ENCODE measurements around the gene CLEC1B.

CLEC1B gene

GRCh38 chr12:9999016-9999415 lies at the start of gene CLEC1B:
CLEC1B (minus strand) TSS chr12:9999121; CDS start chr12:9999100, 21 bp downstream.
- TF ChIP-seq ZC3H10 (CRISPR knock-in tag; IDR thresholded peaks at IDR 0.05): no peak
- TF ChIP-seq TCF4 (CRISPR knock-in tag; IDR thresholded peaks at IDR 0.05; ENCODE audit: borderline replicate concordance): no peak
- no peak for TF ChIP-seq ZNF8 (CRISPR knock-in tag; IDR thresholded peaks at IDR 0.05)
- no peak for TF ChIP-seq ISL1 (CRISPR knock-in tag; IDR thresholded peaks at IDR 0.05)
- TF ChIP-seq GLIS3 (CRISPR knock-in tag; IDR thresholded peaks at IDR 0.05): no peak
- TF ChIP-seq TOX (CRISPR knock-in tag; IDR thresholded peaks at IDR 0.05; ENCODE audit: borderline replicate concordance): no peak
- ATAC-seq: no peak

- no peak for ATAC-seq
- no peak for TF ChIP-seq TOX (CRISPR knock-in tag; IDR thresholded peaks at IDR 0.05; ENCODE audit: borderline replicate concordance)
- TF ChIP-seq OSR1 (CRISPR knock-in tag; IDR thresholded peaks at IDR 0.05): no peak
- TF ChIP-seq ZFP3 (CRISPR knock-in tag; IDR thresholded peaks at IDR 0.05): no peak
- no peak for TF ChIP-seq CSRNP3 (CRISPR knock-in tag; IDR thresholded peaks at IDR 0.05)
- no peak for TF ChIP-seq ZNF8 (CRISPR knock-in tag; IDR thresholded peaks at IDR 0.05)
- TF ChIP-seq, protein P1, sequence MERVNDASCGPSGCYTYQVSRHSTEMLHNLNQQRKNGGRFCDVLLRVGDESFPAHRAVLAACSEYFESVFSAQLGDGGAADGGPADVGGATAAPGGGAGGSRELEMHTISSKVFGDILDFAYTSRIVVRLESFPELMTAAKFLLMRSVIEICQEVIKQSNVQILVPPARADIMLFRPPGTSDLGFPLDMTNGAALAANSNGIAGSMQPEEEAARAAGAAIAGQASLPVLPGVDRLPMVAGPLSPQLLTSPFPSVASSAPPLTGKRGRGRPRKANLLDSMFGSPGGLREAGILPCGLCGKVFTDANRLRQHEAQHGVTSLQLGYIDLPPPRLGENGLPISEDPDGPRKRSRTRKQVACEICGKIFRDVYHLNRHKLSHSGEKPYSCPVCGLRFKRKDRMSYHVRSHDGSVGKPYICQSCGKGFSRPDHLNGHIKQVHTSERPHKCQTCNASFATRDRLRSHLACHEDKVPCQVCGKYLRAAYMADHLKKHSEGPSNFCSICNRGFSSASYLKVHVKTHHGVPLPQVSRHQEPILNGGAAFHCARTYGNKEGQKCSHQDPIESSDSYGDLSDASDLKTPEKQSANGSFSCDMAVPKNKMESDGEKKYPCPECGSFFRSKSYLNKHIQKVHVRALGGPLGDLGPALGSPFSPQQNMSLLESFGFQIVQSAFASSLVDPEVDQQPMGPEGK (CRISPR knock-in tag; IDR thresholded peaks at IDR 0.05; ENCODE audit: borderline replicate concordance): no peak
- no peak for TF ChIP-seq CREB5 (CRISPR knock-in tag; IDR thresholded peaks at IDR 0.05; ENCODE audit: low read depth)
- no peak for TF ChIP-seq ZFP30 (CRISPR knock-in tag; IDR thresholded peaks at IDR 0.05)
- no peak for TF ChIP-seq GLIS3 (CRISPR knock-in tag; IDR thresholded peaks at IDR 0.05)
- TF ChIP-seq ZNF565 (CRISPR knock-in tag; conservative IDR thresholded peaks at IDR 0.05; ENCODE audit: low read depth): no peak
- no peak for TF ChIP-seq ZC3H10 (CRISPR knock-in tag; IDR thresholded peaks at IDR 0.05)
- no peak for TF ChIP-seq ESRRG (CRISPR knock-in tag; IDR thresholded peaks at IDR 0.05)
- TF ChIP-seq ZNF70 (CRISPR knock-in tag; IDR thresholded peaks at IDR 0.05): no peak
- no peak for TF ChIP-seq TCF4 (CRISPR knock-in tag; IDR thresholded peaks at IDR 0.05; ENCODE audit: borderline replicate concordance)
These were observed 49.6 kb upstream of the CLEC1B start for GRCh38 chr12:10048526-10048925.

DNA sequence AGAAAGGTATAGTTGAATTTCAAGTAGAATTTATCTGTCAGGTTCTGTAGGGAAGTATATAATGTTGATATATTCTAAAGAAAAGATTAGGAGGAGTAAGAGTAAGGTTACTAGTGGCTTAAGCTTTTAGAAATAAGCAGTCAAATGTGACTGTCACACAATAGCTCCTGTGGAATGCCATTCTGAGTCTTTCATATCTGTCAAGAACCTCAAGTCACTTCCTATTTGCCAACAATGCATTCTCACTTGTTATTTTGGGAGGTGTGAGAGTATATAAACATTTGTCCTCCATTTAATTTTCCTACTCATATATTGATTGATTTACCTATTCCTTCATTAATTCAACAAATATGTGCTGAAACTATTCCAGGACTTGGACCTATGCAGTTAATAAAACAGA lies 43.2 kb upstream of the CLEC1B start:
- no peak for ATAC-seq
- no peak for TF ChIP-seq CSRNP3 (CRISPR knock-in tag; IDR thresholded peaks at IDR 0.05)
- no peak for TF ChIP-seq TCF4 (CRISPR knock-in tag; IDR thresholded peaks at IDR 0.05; ENCODE audit: borderline replicate concordance)
- TF ChIP-seq ZC3H10 (CRISPR knock-in tag; IDR thresholded peaks at IDR 0.05): no peak
- no peak for TF ChIP-seq PPARA (CRISPR knock-in tag; IDR thresholded peaks at IDR 0.05; ENCODE audit: borderline replicate concordance)
- no peak for TF ChIP-seq POU6F1 (CRISPR knock-in tag; IDR thresholded peaks at IDR 0.05; ENCODE audit: borderline replicate concordance, low read depth)
- no peak for TF ChIP-seq CSDC2 (CRISPR knock-in tag; IDR thresholded peaks at IDR 0.05)
- TF ChIP-seq, protein P1 (CRISPR knock-in tag; IDR thresholded peaks at IDR 0.05; ENCODE audit: borderline replicate concordance): no peak
- TF ChIP-seq BACH2 (CRISPR knock-in tag; IDR thresholded peaks at IDR 0.05; ENCODE audit: borderline replicate concordance): no peak
- TF ChIP-seq TOX (CRISPR knock-in tag; IDR thresholded peaks at IDR 0.05; ENCODE audit: borderline replicate concordance): no peak
- no peak for TF ChIP-seq ZNF565 (CRISPR knock-in tag; conservative IDR thresholded peaks at IDR 0.05; ENCODE audit: low read depth)
- TF ChIP-seq OSR1 (CRISPR knock-in tag; IDR thresholded peaks at IDR 0.05): no peak
- TF ChIP-seq SNAI2 (CRISPR knock-in tag; IDR thresholded peaks at IDR 0.05): no peak
- no peak for TF ChIP-seq ZNF8 (CRISPR knock-in tag; IDR thresholded peaks at IDR 0.05)
- no peak for TF ChIP-seq ZFP3 (CRISPR knock-in tag; IDR thresholded peaks at IDR 0.05)
- no peak for TF ChIP-seq ZFP30 (CRISPR knock-in tag; IDR thresholded peaks at IDR 0.05)
